ENCODE data around the gene TRIM60.
"Not testable (repeated sequence)": the region's sequence is repeated elsewhere in the genome, so short reads cannot be mapped to it uniquely, and the experiment has no call there.

The TRIM60 gene

DNA sequence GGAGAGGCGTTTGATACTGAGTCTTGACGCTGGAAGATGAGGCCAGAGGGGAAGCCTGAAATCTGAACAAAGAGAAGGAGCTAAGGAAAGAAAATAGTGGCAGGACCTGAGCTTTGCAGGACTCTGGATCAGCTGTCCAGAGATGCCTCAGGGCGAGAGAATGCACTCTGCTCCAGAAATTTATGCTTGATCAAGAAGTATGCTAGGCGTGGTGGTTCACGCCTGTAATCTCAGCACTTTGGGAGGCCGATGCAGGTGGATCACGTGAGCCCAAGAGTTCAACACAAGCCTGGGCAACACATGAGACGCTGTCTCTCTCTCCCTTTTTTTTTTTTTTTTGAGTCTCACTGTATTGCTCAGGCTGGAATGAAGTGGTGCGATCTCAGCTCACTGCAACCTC lies 23.8 kb downstream of the TRIM60 start:
- no peak for DNase-seq

DNA sequence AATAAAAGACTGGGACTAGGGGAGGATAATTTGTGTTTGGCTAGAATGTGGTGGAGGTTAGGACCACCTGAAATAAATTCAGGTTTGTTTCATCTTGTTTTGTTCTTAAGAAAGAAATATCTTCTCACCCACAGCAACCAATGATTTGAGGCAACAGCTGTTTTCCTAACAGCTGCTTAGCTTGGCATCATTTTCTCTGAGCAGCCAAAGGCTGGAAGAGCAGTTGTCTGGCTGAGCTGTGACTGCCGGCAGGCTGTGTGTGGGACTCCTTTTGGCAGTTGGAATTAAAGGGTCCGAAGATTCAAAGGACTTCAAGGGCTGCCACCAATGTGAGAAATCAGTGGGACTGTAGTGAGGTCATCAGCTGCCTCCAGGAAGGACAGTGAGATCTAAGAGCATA lies 26.9 kb downstream of the TRIM60 start:
- DNase-seq = no peak

DNA sequence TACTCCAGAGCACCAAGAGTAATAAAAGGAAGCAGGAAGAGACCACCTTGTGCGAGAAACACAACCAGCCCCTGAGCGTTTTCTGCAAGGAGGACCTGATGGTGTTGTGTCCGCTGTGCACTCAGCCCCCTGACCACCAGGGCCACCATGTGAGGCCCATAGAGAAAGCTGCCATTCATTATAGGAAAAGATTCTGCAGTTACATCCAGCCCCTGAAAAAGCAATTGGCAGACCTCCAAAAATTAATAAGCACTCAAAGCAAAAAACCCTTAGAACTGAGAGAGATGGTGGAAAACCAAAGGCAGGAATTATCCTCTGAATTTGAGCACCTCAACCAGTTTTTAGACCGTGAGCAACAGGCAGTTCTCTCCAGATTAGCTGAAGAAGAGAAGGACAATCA lies 27.6 kb downstream of the TRIM60 start:
- DNase-seq = peak; percentile 52

DNA sequence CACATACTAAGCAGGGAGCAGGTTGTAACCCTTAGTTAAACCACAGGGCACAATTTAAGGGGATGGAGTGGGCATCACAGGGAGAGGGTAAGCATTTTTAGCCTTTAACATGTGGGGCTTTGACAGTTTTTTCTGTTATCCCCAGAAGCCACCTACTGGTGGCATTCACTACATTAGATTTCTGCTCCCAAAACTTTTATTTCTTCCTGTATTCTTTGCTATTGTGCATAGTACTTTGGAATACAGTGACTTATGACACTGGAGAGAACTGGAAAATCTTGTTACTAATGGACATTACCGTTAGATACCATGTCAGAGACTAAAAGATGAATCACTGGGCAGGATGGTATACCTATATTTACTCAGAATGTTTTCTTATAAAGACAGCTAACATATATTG lies 29.1 kb downstream of the TRIM60 start:
- DNase-seq = no peak

DNA sequence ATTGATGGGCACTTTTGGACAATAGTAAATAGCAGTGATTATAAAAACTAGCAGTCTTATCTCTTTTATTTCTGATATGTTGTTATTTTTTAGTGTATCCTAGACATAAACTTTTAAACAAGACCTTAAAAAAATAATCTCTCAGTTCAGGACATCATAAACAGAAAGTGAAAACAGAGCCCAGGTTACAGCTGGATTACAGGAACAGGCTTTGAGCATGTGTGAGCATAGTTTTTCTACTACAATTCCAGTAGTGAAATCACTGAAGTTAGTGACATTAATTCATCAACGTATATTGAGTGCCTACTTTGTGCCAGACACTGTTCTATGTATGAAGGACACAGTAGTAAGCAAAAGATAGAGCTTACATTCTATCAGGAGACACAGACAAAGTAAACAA lies 38.8 kb downstream of the TRIM60 start:
- no peak for DNase-seq

DNA sequence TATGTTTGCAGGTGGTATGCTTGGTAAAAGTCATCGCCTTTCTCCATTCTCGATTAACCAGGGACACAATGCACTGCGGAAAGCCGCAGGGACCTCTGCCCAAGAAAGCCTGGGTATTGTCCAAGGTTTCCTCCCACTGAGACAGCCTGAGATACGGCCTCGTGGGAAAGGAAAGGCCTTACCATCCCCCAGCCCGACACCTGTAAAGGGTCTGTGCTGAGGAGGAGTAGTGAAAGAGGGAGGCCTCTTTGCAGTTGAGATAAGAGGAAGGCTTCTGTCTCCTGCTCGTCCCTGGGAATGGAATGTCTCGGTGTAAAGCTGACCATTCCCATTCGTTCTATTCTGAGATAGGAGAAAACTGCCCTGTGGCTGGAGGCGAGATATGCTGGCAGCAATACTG lies 41.5 kb downstream of the TRIM60 start:
- not testable (repeated sequence) for DNase-seq

DNA sequence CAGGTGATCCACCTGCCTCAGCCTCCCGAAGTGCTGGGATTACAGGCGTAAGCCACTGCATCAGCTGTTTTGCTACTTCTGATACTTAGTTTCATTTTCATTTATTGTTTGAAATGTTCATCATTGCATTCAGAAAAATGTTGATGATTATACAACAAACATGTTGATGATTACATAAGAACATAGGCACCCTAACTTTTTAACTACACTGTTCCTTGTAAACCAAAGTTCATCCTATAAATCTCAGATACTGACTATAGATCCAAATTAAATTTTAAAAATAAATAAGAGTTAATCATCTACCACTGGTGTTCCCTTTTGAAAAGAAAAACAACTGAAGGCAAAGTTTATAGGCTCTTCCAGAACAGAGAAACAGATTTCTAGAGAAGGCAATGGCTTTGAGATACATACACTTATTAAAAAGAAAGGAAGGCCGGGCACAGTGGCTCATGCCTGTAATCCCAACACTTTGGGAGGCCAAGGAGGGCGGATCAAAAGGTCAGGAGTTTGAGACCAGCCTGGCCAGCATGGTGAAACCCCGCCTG lies 45.3 kb downstream of the TRIM60 start:
- no peak for DNase-seq

DNA sequence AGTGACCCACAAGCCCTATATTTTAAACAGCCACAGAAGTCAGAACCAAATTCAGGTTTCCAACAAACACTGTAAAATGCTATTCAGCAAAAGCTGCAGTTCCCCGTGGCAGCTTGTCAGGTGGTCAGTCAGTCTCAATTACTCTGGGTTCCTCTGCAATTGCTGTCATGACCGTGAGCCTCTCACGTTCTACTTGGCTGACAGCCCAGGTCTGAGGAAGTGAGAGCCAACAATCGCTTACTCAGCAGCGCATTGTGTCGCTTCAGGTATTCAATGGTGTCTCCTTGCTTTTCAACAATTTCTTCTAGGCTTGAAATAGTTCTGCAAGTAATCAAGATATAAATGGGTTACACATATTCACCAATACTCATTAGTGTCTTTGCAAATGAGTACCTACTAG lies 47.7 kb downstream of the TRIM60 start:
- DNase-seq = peak; percentile 9

DNA sequence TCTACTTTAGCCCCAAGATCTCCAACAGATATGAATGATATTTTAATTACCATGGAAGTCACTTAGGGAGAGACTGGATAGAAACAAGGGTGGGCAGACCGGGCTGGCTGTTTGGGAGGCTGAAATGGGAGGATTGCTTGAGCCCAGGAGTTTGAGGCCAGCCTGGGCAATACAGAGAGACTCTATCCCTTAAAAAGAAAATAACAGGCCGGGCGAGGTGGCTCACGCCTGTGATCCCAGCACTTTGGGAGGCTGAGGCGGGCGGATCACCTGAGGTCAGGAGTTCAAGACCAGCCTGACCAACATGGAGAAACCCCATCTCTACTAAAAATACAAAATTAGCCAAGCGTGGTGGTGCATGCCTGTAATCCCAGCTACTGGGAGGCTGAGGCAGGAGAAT lies 53.0 kb downstream of the TRIM60 start:
- DNase-seq = not testable (repeated sequence)

DNA sequence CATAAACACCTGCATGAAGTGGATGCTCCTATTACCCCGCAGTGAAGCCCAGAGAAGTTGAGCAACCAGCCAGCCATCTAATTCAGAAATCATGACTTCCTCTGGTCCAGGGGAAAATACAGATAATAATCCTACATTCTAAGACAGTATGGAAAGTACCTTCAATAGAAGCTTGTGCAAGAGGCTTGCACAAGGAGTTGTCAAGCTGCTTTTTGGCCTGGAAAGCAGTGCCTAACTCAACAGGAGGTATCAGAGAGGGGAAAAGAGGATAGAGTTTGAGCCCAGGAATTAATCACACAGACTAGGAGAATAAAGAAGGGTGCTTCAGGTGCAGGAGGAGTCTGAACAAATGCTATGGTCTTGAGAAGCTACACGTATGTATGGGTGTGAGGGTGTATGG lies 54.1 kb downstream of the TRIM60 start:
- DNase-seq = no peak

DNA sequence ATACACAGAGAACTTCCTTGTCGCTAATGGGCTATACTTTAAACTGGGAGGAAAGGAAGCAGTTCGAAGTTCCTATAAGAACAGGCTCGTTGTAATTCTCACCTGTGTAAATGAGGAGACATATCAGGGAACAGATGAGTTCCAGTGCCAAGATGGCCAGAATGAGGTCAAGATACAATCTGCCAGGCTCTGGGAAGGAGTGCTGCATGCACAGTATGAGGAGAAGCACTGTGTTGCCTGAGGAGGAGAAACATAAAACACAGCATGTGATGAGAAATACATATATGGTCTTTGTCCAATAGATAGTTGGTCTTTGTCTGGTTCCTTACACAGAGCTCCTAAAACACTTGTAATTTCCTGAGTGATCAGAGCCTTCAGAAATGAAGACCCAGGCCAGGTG lies 56.6 kb downstream of the TRIM60 start:
- DNase-seq = no peak

Data from NCI-H2227 treated with DMSO at 0.1 percent for 48 hours (cell line).